Measurements from ENCODE around the gene TEDDM1. TPM values are rescaled to one million over a fixed set of nuclear protein-coding genes. Genes with fewer than 3 reads are reported as not detected.
"Not testable (repeated sequence)": the region's sequence is repeated elsewhere in the genome, so short reads cannot be mapped to it uniquely, and the experiment has no call there.

The TEDDM1 gene, protein sequence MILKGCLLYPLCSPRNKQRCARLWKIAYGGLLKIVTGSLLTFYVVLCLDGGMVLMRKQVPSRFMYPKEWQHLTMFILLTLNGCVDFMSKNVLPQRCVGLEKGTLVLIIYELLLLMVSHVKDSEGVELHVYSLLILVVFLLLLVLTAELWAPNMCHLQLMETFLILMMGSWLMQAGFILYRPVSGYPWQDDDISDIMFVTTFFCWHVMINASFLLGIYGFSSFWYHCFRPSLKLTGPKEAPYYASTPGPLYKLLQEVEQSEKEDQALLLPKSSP
- total RNA-seq = not detected in 2 replicates
- long read RNA-seq = 0 reads

DNA sequence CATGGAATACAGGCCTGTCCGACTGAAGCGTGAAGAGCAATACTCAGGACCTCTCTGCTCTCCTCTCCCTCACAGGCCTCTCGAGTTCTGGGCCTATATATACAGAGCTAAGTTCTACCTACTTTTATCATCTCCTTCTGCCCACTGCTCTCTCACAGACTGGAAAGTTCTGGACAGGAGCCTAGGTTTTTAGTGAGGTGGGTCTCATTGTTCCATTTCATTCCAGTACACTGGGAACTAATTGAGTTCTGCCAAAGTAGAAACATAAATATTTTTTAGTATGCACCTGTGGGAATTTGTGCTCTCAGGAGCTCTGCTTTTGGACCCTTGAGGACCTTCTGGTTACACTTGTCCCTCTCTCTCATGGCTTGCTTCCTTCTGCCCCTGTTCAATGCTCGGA lies at the start of gene TEDDM1:
TEDDM1 (minus strand) TSS at position 101 of the 400 bp plus-strand sequence. CDS start 182 bp downstream, outside the sequence.
- H3K9me3 Mint-ChIP-seq = peaks cover 6% of the 10 kb centered on the region
- peaks cover 13% of the 10 kb centered on the region for H3K4me1 Mint-ChIP-seq
- no peak for DNase-seq (ENCODE audit: low read depth, low spot score)
- H3K36me3 Mint-ChIP-seq (ENCODE audit: low read depth) = peaks cover 3% of the 10 kb centered on the region
- TF ChIP-seq, protein P1, sequence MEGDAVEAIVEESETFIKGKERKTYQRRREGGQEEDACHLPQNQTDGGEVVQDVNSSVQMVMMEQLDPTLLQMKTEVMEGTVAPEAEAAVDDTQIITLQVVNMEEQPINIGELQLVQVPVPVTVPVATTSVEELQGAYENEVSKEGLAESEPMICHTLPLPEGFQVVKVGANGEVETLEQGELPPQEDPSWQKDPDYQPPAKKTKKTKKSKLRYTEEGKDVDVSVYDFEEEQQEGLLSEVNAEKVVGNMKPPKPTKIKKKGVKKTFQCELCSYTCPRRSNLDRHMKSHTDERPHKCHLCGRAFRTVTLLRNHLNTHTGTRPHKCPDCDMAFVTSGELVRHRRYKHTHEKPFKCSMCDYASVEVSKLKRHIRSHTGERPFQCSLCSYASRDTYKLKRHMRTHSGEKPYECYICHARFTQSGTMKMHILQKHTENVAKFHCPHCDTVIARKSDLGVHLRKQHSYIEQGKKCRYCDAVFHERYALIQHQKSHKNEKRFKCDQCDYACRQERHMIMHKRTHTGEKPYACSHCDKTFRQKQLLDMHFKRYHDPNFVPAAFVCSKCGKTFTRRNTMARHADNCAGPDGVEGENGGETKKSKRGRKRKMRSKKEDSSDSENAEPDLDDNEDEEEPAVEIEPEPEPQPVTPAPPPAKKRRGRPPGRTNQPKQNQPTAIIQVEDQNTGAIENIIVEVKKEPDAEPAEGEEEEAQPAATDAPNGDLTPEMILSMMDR (conservative IDR thresholded peaks at IDR 0.05) = no peak
- H3K27me3 Mint-ChIP-seq (ENCODE audit: low read depth) = peaks cover 6% of the 10 kb centered on the region
- peak within 1 kb of the TSS; percentile 54 for H3K27ac Mint-ChIP-seq (ENCODE audit: unreplicated experiment)
- H3K4me3 Mint-ChIP-seq = no peak within 1 kb of the TSS

DNA sequence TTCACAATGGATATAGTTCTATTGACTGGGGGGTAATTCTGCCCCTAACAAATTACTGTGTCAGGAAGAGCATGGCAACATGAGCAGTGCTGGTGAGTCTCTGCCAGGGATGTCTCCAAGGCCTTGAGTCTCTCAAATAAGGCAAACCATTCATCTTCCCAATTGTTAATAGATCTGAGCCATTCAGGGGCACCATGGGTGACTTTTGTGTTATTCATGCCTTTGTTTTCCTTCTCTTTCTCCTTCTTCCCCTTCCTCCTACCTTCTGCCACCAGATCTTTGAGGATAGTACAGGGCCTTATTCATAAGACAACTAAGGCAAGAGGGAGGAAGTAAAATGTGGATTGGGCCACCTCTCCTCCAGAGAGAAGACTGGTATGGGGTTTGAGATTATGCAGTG lies 49.6 kb upstream of the TEDDM1 start, which contains the start of gene RGSL1:
RGSL1 (plus strand) TSS at position 60 of the 400 bp plus-strand sequence; CDS start at position 80, 20 bp downstream.
- Mint-ChIP-seq H3K27ac (ENCODE audit: unreplicated experiment) (no peak within 1 kb of the TSS), H3K27me3 (ENCODE audit: low read depth) (no peaks in the 10 kb centered on the region), H3K4me1 (no peaks in the 10 kb centered on the region), H3K36me3 (ENCODE audit: low read depth) (no peaks in the 10 kb centered on the region), H3K4me3 (no peak within 1 kb of the TSS), H3K9me3 (peaks cover 4% of the 10 kb centered on the region)
- TF ChIP-seq, protein P1 (conservative IDR thresholded peaks at IDR 0.05) = no peak
- no peak for DNase-seq (ENCODE audit: low read depth, low spot score)

DNA sequence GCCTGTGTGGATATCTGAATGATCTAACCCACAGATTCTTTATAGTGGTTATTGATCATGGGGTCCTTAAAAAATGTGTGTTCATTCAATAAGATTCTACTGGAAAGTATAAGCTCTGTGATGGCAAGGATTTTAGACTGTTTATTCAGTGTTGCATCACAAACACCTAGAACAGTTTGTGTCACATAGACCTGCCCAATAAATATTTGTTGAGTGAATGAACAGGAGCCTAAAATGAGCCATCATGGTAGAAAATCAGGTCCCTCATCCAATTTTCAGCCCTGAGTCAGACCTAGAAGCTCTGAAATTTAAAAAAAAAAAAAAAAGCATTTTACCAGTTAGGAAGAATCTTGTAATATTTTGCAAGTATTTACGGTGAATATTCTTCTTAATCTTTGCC lies 47.2 kb upstream of the TEDDM1 start:
- TF ChIP-seq, protein P1 (conservative IDR thresholded peaks at IDR 0.05) = no peak
- no peaks in the 10 kb centered on the region for H3K27me3 Mint-ChIP-seq (ENCODE audit: low read depth)
- no peak overlapping the region for H3K27ac Mint-ChIP-seq (ENCODE audit: unreplicated experiment)
- H3K36me3 Mint-ChIP-seq (ENCODE audit: low read depth) = no peaks in the 10 kb centered on the region
- DNase-seq (ENCODE audit: low read depth, low spot score) = no peak
- H3K4me3 Mint-ChIP-seq = no peak overlapping the region
- peaks cover 4% of the 10 kb centered on the region for H3K9me3 Mint-ChIP-seq
- no peaks in the 10 kb centered on the region for H3K4me1 Mint-ChIP-seq

DNA sequence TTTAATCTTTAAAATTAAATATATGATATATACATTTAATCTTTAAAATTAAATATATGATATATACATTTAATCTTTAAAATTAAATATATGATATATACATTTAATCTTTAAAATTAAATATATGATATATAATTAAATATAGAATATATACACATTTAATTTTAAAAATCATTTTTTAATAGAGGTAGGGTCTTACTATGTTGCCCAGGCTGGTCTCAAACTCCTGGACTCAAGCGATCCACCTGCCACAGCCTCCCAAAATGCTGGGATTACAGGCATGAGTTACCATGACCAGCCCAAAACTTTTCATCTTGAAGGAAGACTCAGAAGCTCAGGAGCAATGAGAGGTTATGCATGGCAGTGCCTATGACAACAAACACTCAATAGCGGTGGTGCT lies 46.7 kb upstream of the TEDDM1 start:
- not testable (repeated sequence) for H3K27me3 Mint-ChIP-seq (ENCODE audit: low read depth); H3K4me3 Mint-ChIP-seq; H3K36me3 Mint-ChIP-seq (ENCODE audit: low read depth); H3K9me3 Mint-ChIP-seq; DNase-seq (ENCODE audit: low read depth, low spot score); H3K27ac Mint-ChIP-seq (ENCODE audit: unreplicated experiment); H3K4me1 Mint-ChIP-seq

DNA sequence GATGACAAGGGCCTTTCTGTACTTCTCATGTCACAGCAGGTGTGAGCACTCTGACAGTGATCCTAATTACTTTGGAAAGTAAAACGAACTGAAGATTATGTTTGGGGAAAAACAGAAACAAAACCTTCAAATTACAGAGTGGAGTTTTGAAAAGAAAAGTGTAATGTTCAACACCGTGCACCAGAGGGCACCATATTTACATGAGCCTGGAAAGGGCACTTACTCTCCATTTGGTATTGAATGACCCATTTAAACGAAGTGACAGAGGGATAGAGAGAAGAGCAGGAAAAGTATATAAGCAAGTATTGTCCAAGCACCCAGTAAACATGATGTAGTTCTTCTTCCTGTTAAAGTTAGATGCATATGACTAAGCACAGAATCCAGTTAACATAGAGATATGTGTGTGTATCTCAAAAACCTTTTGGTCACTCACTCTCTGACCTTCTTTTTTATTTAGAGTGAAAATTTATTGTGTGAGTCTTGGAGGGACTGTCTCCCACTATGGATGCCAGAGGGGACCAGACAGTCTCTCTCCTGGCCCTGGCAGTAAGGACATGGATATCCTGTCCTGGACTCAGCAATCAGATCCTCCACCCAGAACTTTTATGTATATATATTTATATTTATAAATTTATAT lies 45.7 kb upstream of the TEDDM1 start:
- Mint-ChIP-seq H3K4me1 (no peaks in the 10 kb centered on the region), H3K27ac (ENCODE audit: unreplicated experiment) (no peak overlapping the region), H3K9me3 (peaks cover 4% of the 10 kb centered on the region), H3K27me3 (ENCODE audit: low read depth) (no peaks in the 10 kb centered on the region), H3K4me3 (no peak overlapping the region), H3K36me3 (ENCODE audit: low read depth) (no peaks in the 10 kb centered on the region)
- TF ChIP-seq, protein P1 (conservative IDR thresholded peaks at IDR 0.05) = peak; percentile 82
- peak; percentile 35 for DNase-seq (ENCODE audit: low read depth, low spot score)

DNA sequence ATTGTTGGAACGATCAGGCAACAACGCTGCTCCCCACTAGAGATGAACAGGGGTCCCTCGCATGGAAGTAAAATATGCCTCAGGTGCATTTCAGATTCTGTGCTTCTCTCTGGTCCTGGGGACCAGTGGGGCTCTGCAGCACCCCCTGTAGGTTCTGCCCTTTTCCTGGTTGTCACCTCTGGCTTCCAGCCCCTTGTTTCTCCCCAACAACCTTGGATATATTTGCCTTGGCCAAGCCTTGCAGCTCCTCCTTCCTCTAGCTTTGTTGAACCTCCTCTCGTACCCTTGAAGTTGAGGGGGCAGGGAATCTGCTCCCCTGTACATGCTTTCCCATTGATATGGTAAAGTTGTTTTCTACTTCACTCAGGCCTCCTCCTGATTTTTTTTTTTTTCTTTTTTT lies 44.0 kb upstream of the TEDDM1 start:
- Mint-ChIP-seq H3K27ac (ENCODE audit: unreplicated experiment) (no peak overlapping the region), H3K4me1 (no peaks in the 10 kb centered on the region), H3K27me3 (ENCODE audit: low read depth) (no peaks in the 10 kb centered on the region), H3K4me3 (no peak overlapping the region), H3K36me3 (ENCODE audit: low read depth) (no peaks in the 10 kb centered on the region), H3K9me3 (no peaks in the 10 kb centered on the region)
- TF ChIP-seq, protein P1 (conservative IDR thresholded peaks at IDR 0.05) = no peak
- DNase-seq (ENCODE audit: low read depth, low spot score) = no peak

Data from neural crest cell (in vitro differentiated cells).